OCI-LY7 (cell line): ENCODE data around the gene WNT3A. TPM values are rescaled to one million over a fixed set of nuclear protein-coding genes. Genes with fewer than 3 reads are reported as not detected.
"Not testable (repeated sequence)": the region's sequence is repeated elsewhere in the genome, so short reads cannot be mapped to it uniquely, and the experiment has no call there.

ENCODE experiments used
- BruUV-seq: library from RNA; stranded (reverse); fragments of 400-500 nt; replicated peaks from 2 replicates; lab custom pipeline; 2021; lab: Mats Ljungman, UMichigan
- CTCF ChIA-PET: fragments of 300-600 bp; sonication (Branson Sonifier 250); formaldehyde crosslinking; loops from one replicate; lab custom pipeline; 2022; ENCODE audit warnings: antibody characterized with exemption; ENCODE audit not compliant: unreplicated experiment; lab: Charles Lee
- POLR2A ChIA-PET: fragments of 300-600 bp; sonication (Branson Sonifier 250); formaldehyde crosslinking; loops from one replicate; lab custom pipeline; 2022; ENCODE audit warnings: antibody characterized with exemption; lab: Charles Lee
- DNase-seq: peaks from one replicate; pipeline ENCODE4 v3.0.0-alpha.2; 2015; ENCODE audit warnings: low spot score
- H2AFZ ChIP-seq: fragments of 200-600 bp; sonication (generic), shearing (Covaris generic); 2 replicates; pipeline ENCODE4 v1.6.1; 2014; ENCODE audit warnings: mild to moderate bottlenecking, antibody characterized with exemption, low read length, moderate library complexity
- H3K27ac ChIP-seq: fragments of 200-600 bp; sonication (generic); 2 replicates; pipeline ENCODE4 v1.5.1; 2014; ENCODE audit warnings: mixed run types, low read depth, mild to moderate bottlenecking, moderate library complexity, low read length, inconsistent platforms; ENCODE audit not compliant: poor library complexity, severe bottlenecking
- H3K36me3 ChIP-seq: fragments of 200-600 bp; sonication (generic); 2 replicates; pipeline ENCODE4 v1.6.1; 2014; ENCODE audit warnings: mild to moderate bottlenecking, antibody characterized with exemption, low read length, moderate library complexity, mixed read lengths; ENCODE audit not compliant: insufficient read depth
- H3K4me1 ChIP-seq: fragments of 200-600 bp; sonication (generic); 2 replicates; pipeline ENCODE4 v1.5.1; 2014; ENCODE audit warnings: mild to moderate bottlenecking, low read length; ENCODE audit not compliant: insufficient read depth, poor library complexity, severe bottlenecking
- H3K4me2 ChIP-seq: fragments of 200-600 bp; sonication (generic); 2 replicates; pipeline ENCODE4 v1.6.1; 2014; ENCODE audit warnings: mild to moderate bottlenecking, low read length
- H3K4me3 ChIP-seq: fragments of 200-600 bp; sonication (generic); 2 replicates; pipeline ENCODE4 v1.5.1; 2014; ENCODE audit warnings: mild to moderate bottlenecking, low read depth, low read length; ENCODE audit not compliant: poor library complexity, severe bottlenecking
- H3K79me2 ChIP-seq: fragments of 200-600 bp; sonication (generic); 2 replicates; pipeline ENCODE4 v1.6.1; 2016; ENCODE audit warnings: low read depth, mild to moderate bottlenecking, low read length, moderate library complexity, mixed read lengths; ENCODE audit not compliant: insufficient read depth
- H3K9me2 ChIP-seq: fragments of 200-600 bp; sonication (generic); 2 replicates; pipeline ENCODE4 v1.6.1; 2016; ENCODE audit warnings: mild to moderate bottlenecking, low read length, mixed read lengths; ENCODE audit not compliant: insufficient read depth
- H3K9me3 ChIP-seq: fragments of 200-600 bp; sonication (generic); 2 replicates; pipeline ENCODE4 v1.6.1; 2014; ENCODE audit warnings: mild to moderate bottlenecking, mixed run types, low read length, mixed read lengths
- H4K20me1 ChIP-seq: fragments of 200-600 bp; sonication (generic); 2 replicates; pipeline ENCODE4 v1.6.1; 2014; ENCODE audit warnings: mild to moderate bottlenecking, antibody characterized with exemption, low read length, moderate library complexity, mixed read lengths; ENCODE audit not compliant: insufficient read depth
- CTCF ChIP-seq: fragments of 200-600 bp; sonication (generic); conservative IDR thresholded peaks from 2 replicates; pipeline ENCODE4 v1.5.1; 2014; ENCODE audit warnings: mild to moderate bottlenecking, antibody characterized with exemption, low read length, moderate library complexity, mixed read lengths
- EZH2phosphoT487 ChIP-seq: fragments of 200-600 bp; sonication (generic); IDR thresholded peaks from 2 replicates; pipeline ENCODE4 v1.6.1; 2018; ENCODE audit warnings: low read depth, borderline replicate concordance, mild to moderate bottlenecking, mixed run types, antibody characterized with exemption, low read length, moderate library complexity, mixed read lengths
- intact Hi-C: fragments of 100-400 bp; cut with micrococcal nuclease; formaldehyde crosslinking; loops from one replicate; pipeline ENCODE4 v1.10.0; 2022; ENCODE audit not compliant: unreplicated experiment
- total RNA-seq, 2 experiments: library from RNA; depleted of rRNA in 1 of 2; stranded (reverse); fragments of >200 nt in 1 of 2; shearing (Covaris generic) in 1 of 2; gene quantifications; 2 replicates each; pipeline ENCODE4 v1.2.3, GENCODE V29; 2014 to 2022

Gene WNT3A
- total RNA-seq, 2 experiments from 2014 or later, result not detected

- H2AFZ ChIP-seq, H3K4me2 ChIP-seq, H3K4me3 ChIP-seq, intact Hi-C loops, H3K4me1 ChIP-seq, CTCF ChIA-PET, H3K9me2 ChIP-seq, H3K36me3 ChIP-seq, BruUV-seq, DNase-seq, H4K20me1 ChIP-seq, H3K27ac ChIP-seq, H3K79me2 ChIP-seq, H3K9me3 ChIP-seq: not testable (repeated sequence)
- POLR2A ChIA-PET, result interaction anchor here (0.6 kb wide), 1 partner anchor 34 kb away, joined by 4 read pairs; the partner anchor contains the start of gene WNT3A
Measured at GRCh38 chr1:227972843-227973374, 33.9 kb upstream of the WNT3A start.

GRCh38 chr1:227973724-227974288 is 33.0 kb upstream of the WNT3A start:
- BruUV-seq, H3K4me1 ChIP-seq, H3K4me2 ChIP-seq, H3K9me2 ChIP-seq, intact Hi-C loops, H2AFZ ChIP-seq, H3K79me2 ChIP-seq, H3K36me3 ChIP-seq, POLR2A ChIA-PET, H3K9me3 ChIP-seq, H3K4me3 ChIP-seq, CTCF ChIA-PET, H3K27ac ChIP-seq, DNase-seq, H4K20me1 ChIP-seq: not testable (repeated sequence)

GRCh38 chr1:227975583-227976283 is 31.1 kb upstream of the WNT3A start:
- intact Hi-C loops, POLR2A ChIA-PET, H3K4me2 ChIP-seq, H3K9me2 ChIP-seq, BruUV-seq, CTCF ChIA-PET, H3K27ac ChIP-seq, H4K20me1 ChIP-seq, H2AFZ ChIP-seq, H3K4me1 ChIP-seq, DNase-seq, H3K4me3 ChIP-seq, H3K9me3 ChIP-seq, H3K36me3 ChIP-seq, H3K79me2 ChIP-seq: not testable (repeated sequence)

GRCh38 chr1:227987181-227987580 is 19.6 kb upstream of the WNT3A start:
- H2AFZ ChIP-seq, result no peak overlapping the region

More at GRCh38 chr1:227987181-227987580, 19.6 kb upstream of the WNT3A start:
- no peaks in the 10 kb centered on the region for H3K9me2 ChIP-seq
- H3K36me3 ChIP-seq, result no peaks in the 10 kb centered on the region
- H3K9me3 ChIP-seq, result no peaks in the 10 kb centered on the region
- no peak overlapping the region for H3K4me3 ChIP-seq
- no peak for TF ChIP-seq EZH2phosphoT487
- TF ChIP-seq CTCF, result no peak
- intact Hi-C loops, result no loop called here
- no peaks in the 10 kb centered on the region for H3K79me2 ChIP-seq
- no peak for DNase-seq
- H3K4me2 ChIP-seq, result no peak overlapping the region
- POLR2A ChIA-PET, result interaction anchor here (0.7 kb wide), 1 partner anchor 407 kb away, joined by 3 read pairs; no protein-coding TSS in a partner anchor
- no peaks in the 10 kb centered on the region for H3K4me1 ChIP-seq
- no peak overlapping the region for H3K27ac ChIP-seq
- no TSS peak for BruUV-seq
- H4K20me1 ChIP-seq, result no peaks in the 10 kb centered on the region
- CTCF ChIA-PET, result no interaction called here
